AG04449 (cell line): ENCODE results near the gene CYB5R3.

ENCODE experiments used
- CTCF ChIA-PET: fragments of 350-600 bp; formaldehyde crosslinking; extraction: SDS; loops from one replicate; lab custom pipeline; 2021; ENCODE audit warnings: antibody characterized with exemption; lab: Yijun Ruan, JAX
- POLR2A ChIA-PET: fragments of 400-600, 350-600 bp; formaldehyde crosslinking; extraction: SDS; loops from one replicate; lab custom pipeline; 2020; ENCODE audit warnings: antibody characterized with exemption, inconsistent platforms; lab: Yijun Ruan, JAX
- DNase-seq: peaks from one replicate; pipeline ENCODE4 v3.0.0-alpha.2; 2010; ENCODE audit warnings: low read depth, low spot score
- H3K4me3 ChIP-seq: 2 replicates; pipeline ENCODE4 v1.5.1; 2011; ENCODE audit warnings: low read depth, mild to moderate bottlenecking, control low read depth, low read length
- TF ChIP-seq, protein P1 (sequence below): IDR thresholded peaks from one replicate; pipeline ENCODE4 v1.5.1; 2011; ENCODE audit warnings: mild to moderate bottlenecking, moderate library complexity, low read length, control low read depth, inconsistent platforms; ENCODE audit not compliant: insufficient read depth; ENCODE audit errors: missing control alignments

The CYB5R3 gene

DNA sequence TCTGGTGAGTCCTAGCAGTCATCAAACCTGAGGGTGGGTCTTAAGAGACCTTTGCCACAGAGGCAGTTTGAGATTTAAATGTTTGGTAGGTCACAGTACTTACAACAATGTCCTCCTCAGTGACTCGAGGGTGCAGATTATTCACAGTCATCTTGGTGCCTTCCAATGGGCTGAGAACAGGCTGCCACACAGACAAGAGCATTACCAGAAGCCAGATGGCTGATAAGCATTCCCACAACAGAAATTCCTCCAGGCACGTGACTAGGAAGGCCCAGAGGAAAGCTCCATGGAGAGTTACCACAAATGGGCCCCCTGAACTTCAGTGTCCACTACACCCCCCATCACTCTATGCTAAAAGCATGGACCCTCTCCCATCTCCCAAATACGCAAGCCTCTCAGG, 53.8 kb downstream of the CYB5R3 start:
- TF ChIP-seq, protein P1, sequence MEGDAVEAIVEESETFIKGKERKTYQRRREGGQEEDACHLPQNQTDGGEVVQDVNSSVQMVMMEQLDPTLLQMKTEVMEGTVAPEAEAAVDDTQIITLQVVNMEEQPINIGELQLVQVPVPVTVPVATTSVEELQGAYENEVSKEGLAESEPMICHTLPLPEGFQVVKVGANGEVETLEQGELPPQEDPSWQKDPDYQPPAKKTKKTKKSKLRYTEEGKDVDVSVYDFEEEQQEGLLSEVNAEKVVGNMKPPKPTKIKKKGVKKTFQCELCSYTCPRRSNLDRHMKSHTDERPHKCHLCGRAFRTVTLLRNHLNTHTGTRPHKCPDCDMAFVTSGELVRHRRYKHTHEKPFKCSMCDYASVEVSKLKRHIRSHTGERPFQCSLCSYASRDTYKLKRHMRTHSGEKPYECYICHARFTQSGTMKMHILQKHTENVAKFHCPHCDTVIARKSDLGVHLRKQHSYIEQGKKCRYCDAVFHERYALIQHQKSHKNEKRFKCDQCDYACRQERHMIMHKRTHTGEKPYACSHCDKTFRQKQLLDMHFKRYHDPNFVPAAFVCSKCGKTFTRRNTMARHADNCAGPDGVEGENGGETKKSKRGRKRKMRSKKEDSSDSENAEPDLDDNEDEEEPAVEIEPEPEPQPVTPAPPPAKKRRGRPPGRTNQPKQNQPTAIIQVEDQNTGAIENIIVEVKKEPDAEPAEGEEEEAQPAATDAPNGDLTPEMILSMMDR = no peak
- CTCF ChIA-PET = interaction anchor here (0.6 to 2.0 kb wide), 3 partner anchors 11 to 224 kb away, joined by 3 to 5 read pairs (median 3); no protein-coding TSS in a partner anchor
- POLR2A ChIA-PET = no interaction called here
- no peak for DNase-seq
- H3K4me3 ChIP-seq = no peak overlapping the region

DNA sequence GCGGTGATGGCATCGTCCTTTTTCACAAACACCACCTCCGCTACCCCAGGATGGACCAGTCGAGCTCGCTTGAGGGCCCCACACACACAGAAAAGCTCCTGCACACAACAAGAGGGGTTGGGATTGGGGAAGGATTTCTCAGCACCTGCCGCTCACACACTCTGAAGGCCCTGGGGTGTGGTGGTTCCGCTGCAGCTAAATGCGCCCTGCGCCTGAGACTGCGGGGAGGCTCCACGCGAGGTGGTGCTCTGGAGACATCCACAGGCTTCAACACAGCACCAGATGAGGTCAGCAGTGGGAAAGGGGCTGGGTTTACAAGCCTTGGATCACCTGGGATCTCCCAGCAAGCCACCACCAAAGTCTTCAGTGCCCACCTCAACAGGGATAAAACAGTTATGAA, 57.2 kb downstream of the CYB5R3 start:
- CTCF ChIA-PET = interaction anchor here (0.9 kb wide), 1 partner anchor 10 kb away, joined by 4 read pairs; no protein-coding TSS in a partner anchor
- POLR2A ChIA-PET = no interaction called here
- DNase-seq = no peak
- H3K4me3 ChIP-seq = no peak overlapping the region
- TF ChIP-seq, protein P1 = no peak

DNA sequence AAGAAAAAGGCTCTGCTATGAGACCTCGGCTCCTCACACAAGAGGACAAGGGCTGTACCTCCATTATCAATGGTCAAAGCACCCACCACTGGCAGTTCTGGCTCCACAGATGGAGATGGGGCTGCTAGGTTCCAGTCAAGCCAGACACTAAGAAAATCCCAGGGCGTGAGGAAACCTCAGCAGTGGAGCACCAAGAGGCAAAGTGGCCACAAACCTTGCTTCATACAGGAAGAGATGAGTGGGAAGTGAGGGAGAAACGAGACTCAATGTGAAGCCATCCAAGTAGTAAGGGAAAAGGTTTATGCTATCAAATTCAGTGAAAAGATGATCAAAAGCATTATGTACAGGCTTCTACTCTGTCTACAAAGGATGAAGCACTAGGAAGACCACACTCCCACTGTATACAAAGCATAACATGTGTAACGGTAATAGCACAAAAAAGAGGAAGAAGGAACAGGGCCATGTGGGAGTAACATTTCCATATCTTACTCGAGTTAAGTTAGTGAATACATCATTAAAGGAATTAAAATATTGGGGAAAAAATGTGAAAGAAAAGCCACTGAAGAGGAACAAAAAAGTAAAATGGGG, 61.5 kb downstream of the CYB5R3 start:
- no peak overlapping the region for H3K4me3 ChIP-seq
- ChIA-PET POLR2A (no interaction called here), CTCF (no interaction called here)
- TF ChIP-seq, protein P1 = no peak
- DNase-seq = no peak

DNA sequence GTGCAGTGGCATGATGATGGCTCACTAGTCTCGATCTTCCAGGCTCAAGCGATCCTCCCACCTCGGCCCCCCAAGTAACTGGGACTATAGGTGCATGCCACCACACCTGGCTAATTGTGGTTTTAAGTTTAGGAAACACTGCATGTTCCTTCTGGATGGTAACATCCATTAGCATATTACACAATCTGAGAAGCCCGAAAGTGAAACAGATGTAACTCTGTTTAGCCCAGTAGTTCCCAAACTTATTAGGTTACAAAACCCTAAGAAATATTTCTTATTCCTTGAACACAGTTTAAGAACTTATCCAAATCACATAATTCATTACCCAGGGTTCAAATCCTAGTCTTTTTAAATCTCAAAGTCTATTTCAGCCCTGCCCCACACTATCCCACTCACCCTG, 62.8 kb downstream of the CYB5R3 start:
- H3K4me3 ChIP-seq = no peak overlapping the region
- CTCF ChIA-PET = no interaction called here
- POLR2A ChIA-PET = no interaction called here
- TF ChIP-seq, protein P1 = no peak
- DNase-seq = no peak

- DNase-seq = no peak
- H3K4me3 ChIP-seq = no peak overlapping the region
- ChIA-PET CTCF (interaction anchor here (0.7 kb wide), 1 partner anchor 11 kb away, joined by 3 read pairs; no protein-coding TSS in a partner anchor), POLR2A (interaction anchor here (0.6 kb wide), 1 partner anchor 10 kb away, joined by 3 read pairs; no protein-coding TSS in a partner anchor)
- TF ChIP-seq, protein P1 = no peak
Observed at GRCh38 chr22:42585096-42585495, 64.1 kb downstream of the CYB5R3 start.

GRCh38 chr22:42584364-42584940, 64.7 kb downstream of the CYB5R3 start:
- ChIA-PET CTCF (interaction anchor here (0.7 kb wide), 1 partner anchor 11 kb away, joined by 3 read pairs; no protein-coding TSS in a partner anchor), POLR2A (no interaction called here)
- TF ChIP-seq, protein P1 = no peak
- no peak for DNase-seq
- H3K4me3 ChIP-seq = no peak overlapping the region
